Measurements from ENCODE around the gene PPP1R3G. TPM values are rescaled to one million over a fixed set of nuclear protein-coding genes. Genes with fewer than 3 reads are reported as not detected.

The PPP1R3G gene
- total RNA-seq, 1 experiment from 2014 or later = 0.15 TPM

- Mint-ChIP-seq H3K27ac (no peak overlapping the region), H3K36me3 (no peaks in the 10 kb centered on the region), H3K4me3 (no peak overlapping the region), H3K27me3 (ENCODE audit: low read depth) (no peaks in the 10 kb centered on the region), H3K4me1 (no peaks in the 10 kb centered on the region), H3K9me3 (no peaks in the 10 kb centered on the region)
- no peak for TF ChIP-seq CBFB (CRISPR knock-in tag; IDR thresholded peaks at IDR 0.05; ENCODE audit: low read depth)
- DNase-seq (ENCODE audit: low spot score) (no peak), ATAC-seq (no peak)
- ChIA-PET CTCF (no interaction called here), POLR2A (no interaction called here)
Measured at GRCh38 chr6:5061152-5061551, 24.0 kb upstream of the PPP1R3G start.

GRCh38 chr6:5063617-5064016, 21.5 kb upstream of the PPP1R3G start:
- CTCF ChIA-PET = no interaction called here
- H3K27ac Mint-ChIP-seq = no peak overlapping the region
- no peaks in the 10 kb centered on the region for H3K27me3 Mint-ChIP-seq (ENCODE audit: low read depth)
- H3K36me3 Mint-ChIP-seq = peaks cover 4% of the 10 kb centered on the region
- H3K4me1 Mint-ChIP-seq = no peaks in the 10 kb centered on the region
- peaks cover 6% of the 10 kb centered on the region; the same call in 1 of the 2 replicates for H3K9me3 Mint-ChIP-seq
- ATAC-seq = no peak
- TF ChIP-seq ATF2 (CRISPR knock-in tag; IDR thresholded peaks at IDR 0.05; ENCODE audit: borderline replicate concordance, low read depth) = no peak
- DNase-seq (ENCODE audit: low spot score) = no peak
- POLR2A ChIA-PET = no interaction called here
- H3K4me3 Mint-ChIP-seq = no peak overlapping the region

GRCh38 chr6:5066456-5067093, 18.6 kb upstream of the PPP1R3G start:
- ChIA-PET POLR2A (no interaction called here), CTCF (no interaction called here)
- DNase-seq (ENCODE audit: low spot score) = no peak
- ATAC-seq = no peak
- no peaks in the 10 kb centered on the region for H3K4me1 Mint-ChIP-seq
- H3K9me3 Mint-ChIP-seq = peaks cover 6% of the 10 kb centered on the region; the same call in 1 of the 2 replicates
- H3K36me3 Mint-ChIP-seq = peaks cover 4% of the 10 kb centered on the region
- H3K27me3 Mint-ChIP-seq (ENCODE audit: low read depth) = no peaks in the 10 kb centered on the region
- H3K4me3 Mint-ChIP-seq = no peak overlapping the region
- H3K27ac Mint-ChIP-seq = no peak overlapping the region
- TF ChIP-seq ELF4 (CRISPR knock-in tag; IDR thresholded peaks at IDR 0.05; ENCODE audit: low read depth) (no peak), MXD4 (CRISPR knock-in tag; IDR thresholded peaks at IDR 0.05; ENCODE audit: borderline replicate concordance) (no peak), ATF6 (CRISPR knock-in tag; IDR thresholded peaks at IDR 0.05) (no peak), ZNF425 (CRISPR knock-in tag; conservative IDR thresholded peaks at IDR 0.05) (no peak), ATF3 (CRISPR knock-in tag; conservative IDR thresholded peaks at IDR 0.05) (no peak), KAT7 (CRISPR knock-in tag; IDR thresholded peaks at IDR 0.05; ENCODE audit: borderline replicate concordance) (no peak), FOXP1 (CRISPR knock-in tag; IDR thresholded peaks at IDR 0.05; ENCODE audit: borderline replicate concordance) (no peak), ZNF263 (CRISPR knock-in tag; IDR thresholded peaks at IDR 0.05; ENCODE audit: low read depth) (no peak), STAT6 (CRISPR knock-in tag; conservative IDR thresholded peaks at IDR 0.05; ENCODE audit: low read depth) (no peak), TCF7 (CRISPR knock-in tag; IDR thresholded peaks at IDR 0.05; ENCODE audit: low read depth) (no peak), CDX4 (CRISPR knock-in tag; IDR thresholded peaks at IDR 0.05; ENCODE audit: borderline replicate concordance) (no peak), ERG (CRISPR knock-in tag; IDR thresholded peaks at IDR 0.05) (no peak), NR2C2 (CRISPR knock-in tag; IDR thresholded peaks at IDR 0.05) (no peak)
